GM21367 (cell line): ENCODE data around the gene SLC19A3.

Source experiments
- ATAC-seq: cut with Tn5 transposase; IDR thresholded peaks from one replicate; pipeline ENCODE4 v1.9.1; 2021; ENCODE audit not compliant: unreplicated experiment

Gene SLC19A3

DNA sequence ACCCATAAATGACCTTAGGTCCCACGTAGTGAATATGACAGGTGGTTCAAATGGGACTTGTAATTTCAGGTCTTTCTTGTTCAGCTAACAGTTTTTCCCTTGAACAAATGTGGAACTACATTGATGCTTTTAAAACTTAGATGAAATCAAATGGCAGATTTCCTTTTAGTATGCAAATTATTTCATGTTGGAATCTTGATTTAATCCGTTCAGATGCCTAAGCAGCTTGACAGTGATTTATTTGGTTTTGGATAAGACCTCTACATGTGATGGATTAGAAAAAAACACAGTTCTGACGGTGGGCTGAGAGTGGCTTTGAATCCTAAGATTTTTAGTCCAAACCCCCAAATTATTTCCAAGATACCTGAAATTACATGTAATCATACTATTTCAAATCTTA is 83.6 kb downstream of the SLC19A3 start:
- no peak for ATAC-seq
